Esophagus mucosa (tissue), 1 donor: ENCODE measurements around the gene SMYD3. TPM values are rescaled to one million over a fixed set of nuclear protein-coding genes. Genes with fewer than 3 reads are reported as not detected.
"Not testable (repeated sequence)": the region's sequence is repeated elsewhere in the genome, so short reads cannot be mapped to it uniquely, and the experiment has no call there.

Experiments used
- ATAC-seq: fragments of 200-7000 bp; cut with Tn5 transposase; one replicate; pipeline ENCODE4 v1.9.1; 2020
- total RNA-seq: library from RNA; stranded (reverse); gene quantifications from one replicate; pipeline ENCODE4 v1.2.4, GENCODE V29; 2023
- donor health status: DM: yes; HTN: yes; CAD: no.

SMYD3 gene
- total RNA-seq, 1 donor from 2014 or later: 6.9 TPM

DNA sequence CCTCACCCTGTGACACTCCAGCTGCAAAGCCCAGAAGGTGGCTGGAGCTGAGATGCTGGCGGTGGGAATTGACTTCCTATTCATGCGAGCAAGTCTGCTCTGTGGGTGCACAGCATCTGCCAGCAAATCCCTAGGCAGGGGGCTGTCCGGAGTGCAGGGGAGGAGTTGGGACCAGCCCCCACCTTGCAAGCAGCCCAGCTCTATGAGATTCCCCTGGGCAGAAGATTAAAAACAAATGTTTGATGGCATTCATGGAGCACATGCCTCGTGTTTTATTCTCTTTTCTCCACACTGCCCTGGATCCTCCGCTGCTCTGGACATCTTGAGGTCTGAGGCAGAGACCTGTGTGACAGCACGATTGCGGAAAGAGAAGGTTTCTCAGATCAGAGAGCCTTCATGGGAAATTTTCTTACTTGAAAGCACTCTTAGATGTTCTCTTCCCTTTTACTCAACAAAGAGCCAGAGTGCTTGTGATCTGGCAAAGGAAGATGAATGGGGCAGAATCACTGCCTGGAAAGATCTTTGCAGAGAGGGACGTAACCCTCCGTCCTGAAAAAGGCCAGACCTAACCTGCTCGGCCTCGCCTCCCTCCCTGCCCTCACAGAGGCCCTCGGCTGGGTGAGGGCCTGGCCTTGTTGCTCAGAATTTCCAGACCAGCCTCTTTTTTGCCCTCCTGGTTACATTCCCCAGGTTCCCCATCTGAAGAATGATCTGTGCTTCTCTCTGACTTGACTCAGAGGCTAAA is 755.2 kb downstream of the SMYD3 start:
- ATAC-seq: no peak

- no peak for ATAC-seq
These were observed 756.0 kb downstream of the SMYD3 start for GRCh38 chr1:245751116-245751515.

DNA sequence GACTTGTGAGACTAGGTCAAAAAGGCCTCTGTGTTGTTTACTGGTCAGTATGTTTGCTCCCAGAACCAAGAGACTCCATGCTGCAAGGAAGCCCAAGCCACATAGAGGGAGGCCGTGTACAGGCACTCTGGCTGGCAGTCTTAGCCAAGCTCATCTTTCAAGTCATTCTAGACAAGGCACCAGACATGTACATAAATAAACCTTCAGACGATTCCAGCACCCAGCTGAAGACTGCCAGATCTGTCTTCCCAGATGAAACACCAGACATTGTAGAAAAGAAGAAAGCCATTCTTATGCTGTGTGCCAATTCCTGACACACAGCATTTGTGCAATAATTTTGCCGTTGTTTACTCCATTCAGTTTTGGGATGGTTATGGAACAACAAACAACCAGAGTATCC is 756.8 kb downstream of the SMYD3 start:
- no peak for ATAC-seq

GRCh38 chr1:245749053-245749452 is 758.0 kb downstream of the SMYD3 start:
- ATAC-seq: no peak

- ATAC-seq: no peak
These were observed 758.4 kb downstream of the SMYD3 start for GRCh38 chr1:245748646-245749045.

DNA sequence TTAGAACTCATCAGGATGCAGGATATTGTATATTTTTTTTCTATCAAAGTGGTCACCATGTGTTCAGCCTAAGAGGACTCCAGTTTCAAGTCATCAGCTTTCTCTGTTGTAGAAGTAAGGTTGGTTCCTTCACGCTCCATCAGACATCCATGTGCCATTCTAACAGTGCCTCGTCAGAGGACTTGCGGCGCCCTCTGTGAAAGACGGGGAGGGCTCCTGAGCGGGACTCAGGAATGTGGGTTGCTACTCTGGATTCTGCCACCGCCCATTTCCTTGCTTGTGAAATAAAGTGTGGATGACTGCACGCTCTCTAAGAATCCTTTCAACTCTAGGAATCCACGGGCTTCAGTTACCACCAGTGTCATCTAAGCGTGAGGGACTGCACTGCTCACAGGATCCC is 758.8 kb downstream of the SMYD3 start:
- no peak for ATAC-seq

GRCh38 chr1:245742896-245743295 is 764.2 kb downstream of the SMYD3 start:
- no peak for ATAC-seq

GRCh38 chr1:245740336-245740735 is 766.7 kb downstream of the SMYD3 start:
- not testable (repeated sequence) for ATAC-seq

DNA sequence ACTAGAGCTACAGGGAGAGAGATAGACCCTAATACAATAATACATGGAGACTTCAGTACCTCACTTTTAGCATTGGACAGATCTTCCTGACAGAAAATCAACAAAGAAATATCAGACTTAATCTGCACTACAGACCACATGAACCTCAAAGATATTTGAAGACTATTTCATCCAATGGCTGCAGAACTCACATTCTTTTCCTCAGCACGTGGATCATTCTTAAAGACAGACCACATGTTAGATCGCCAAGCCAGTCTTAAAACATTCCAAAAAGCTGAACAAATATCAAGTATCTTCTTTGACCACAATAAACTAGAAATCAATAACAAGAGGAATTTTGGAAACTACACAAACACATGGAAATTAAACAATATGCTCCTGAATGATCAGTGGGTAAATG is 776.3 kb downstream of the SMYD3 start:
- ATAC-seq: no peak

- not testable (repeated sequence) for ATAC-seq
These were observed 779.0 kb downstream of the SMYD3 start for GRCh38 chr1:245728035-245728434.

GRCh38 chr1:245721488-245721887 is 785.6 kb downstream of the SMYD3 start:
- no peak for ATAC-seq

GRCh38 chr1:245718951-245719350 is 788.1 kb downstream of the SMYD3 start:
- ATAC-seq: no peak

DNA sequence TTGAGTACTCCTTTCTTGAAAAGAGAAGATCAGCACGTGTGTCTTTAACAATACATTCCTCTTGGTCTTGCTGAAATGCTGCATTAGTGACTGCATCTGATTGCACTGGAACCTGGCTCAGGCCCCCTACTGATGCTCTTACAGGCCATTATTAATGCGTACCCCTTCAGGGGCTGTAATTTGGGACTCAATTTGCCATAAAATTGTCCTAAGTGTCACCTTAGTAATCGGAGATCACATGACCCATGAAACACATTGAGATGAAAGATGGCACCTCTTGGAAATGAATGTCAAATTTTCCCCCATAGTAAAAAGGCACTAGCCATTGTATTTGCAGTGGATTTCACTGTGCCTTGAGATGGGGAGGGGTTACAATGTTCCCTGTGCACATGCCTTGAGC is 789.0 kb downstream of the SMYD3 start:
- no peak for ATAC-seq

DNA sequence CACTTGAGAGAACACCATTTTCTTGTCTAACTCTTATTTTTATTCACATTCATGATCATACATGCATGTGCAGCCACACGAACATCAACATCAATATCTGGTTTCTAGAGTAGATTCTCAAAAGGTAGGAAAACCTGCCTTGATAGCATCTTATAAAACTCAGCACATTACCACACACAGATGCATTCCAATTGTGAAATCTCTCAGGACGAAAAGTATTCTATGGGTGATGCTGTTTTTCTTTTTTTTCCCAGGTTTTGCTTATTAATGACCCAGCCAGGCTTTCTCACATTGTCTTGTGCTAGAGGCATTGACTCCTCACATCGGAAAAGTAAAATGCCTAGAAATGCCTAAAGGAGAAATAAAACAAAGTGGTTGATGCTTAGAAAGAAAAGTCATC is 789.5 kb downstream of the SMYD3 start:
- ATAC-seq: no peak

DNA sequence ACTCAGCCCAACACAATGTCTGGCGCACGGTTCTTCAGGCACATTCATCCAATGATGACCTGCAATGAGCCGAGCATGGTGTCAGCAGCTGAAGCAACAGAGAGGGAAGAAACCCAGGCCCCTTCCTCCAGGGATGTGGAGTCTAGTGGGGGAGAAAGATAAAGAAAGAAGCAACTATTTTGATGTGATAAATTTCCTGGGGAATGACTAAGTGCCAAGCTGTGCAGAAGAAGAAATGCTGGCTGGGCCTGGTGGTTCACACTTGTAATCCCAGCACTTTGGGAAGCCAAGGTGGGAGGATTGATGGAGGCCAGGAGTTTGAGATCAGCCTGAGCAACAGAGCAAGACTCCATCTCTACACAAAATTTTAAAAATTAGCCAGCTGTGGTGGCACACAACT is 790.5 kb downstream of the SMYD3 start:
- no peak for ATAC-seq

GRCh38 chr1:245715970-245716369 is 791.1 kb downstream of the SMYD3 start:
- peak; percentile 55 for ATAC-seq

- no peak for ATAC-seq
These were observed 791.8 kb downstream of the SMYD3 start for GRCh38 chr1:245715291-245715701.

DNA sequence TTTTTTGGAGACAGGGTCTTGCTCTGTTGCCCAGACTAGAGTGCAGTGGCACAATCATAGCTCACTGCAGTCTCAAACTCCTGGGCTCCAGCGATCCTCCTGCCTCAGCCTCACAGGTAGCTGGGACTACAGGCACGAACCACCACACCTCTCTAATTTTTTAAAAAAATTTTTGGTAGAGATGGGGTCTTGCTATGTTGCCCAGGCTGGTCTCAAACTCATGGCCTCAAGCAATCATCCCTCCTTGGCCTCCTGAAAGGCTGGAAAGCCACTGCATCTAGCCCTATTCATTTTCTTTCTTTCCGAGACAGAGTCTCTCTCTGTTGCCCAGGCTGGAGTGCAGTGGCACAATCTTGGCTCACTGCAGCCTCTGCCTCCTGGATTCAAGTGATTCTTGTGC is 793.1 kb downstream of the SMYD3 start:
- ATAC-seq: not testable (repeated sequence)

- peak; percentile 52 for ATAC-seq
These were observed 795.8 kb downstream of the SMYD3 start for GRCh38 chr1:245710961-245711903.

DNA sequence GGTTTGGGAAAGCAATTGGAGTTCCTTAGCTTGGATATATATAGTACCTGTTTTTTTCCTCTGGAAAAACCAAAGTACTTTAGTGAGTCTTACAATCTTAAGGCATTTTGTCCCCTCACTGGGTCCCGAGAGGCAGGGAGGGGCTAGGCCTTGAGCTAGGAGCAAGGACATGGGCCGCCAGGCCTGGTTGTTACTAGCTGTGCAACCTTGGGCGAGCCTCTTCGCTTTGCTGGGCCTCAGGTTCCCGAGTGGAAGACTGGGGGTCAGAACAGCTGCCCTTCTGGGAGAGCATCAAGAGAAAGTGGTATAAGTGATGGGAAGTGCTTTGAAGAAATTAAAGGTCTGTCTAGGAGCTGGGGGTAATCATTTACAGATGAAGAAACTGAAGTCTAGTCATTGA is 799.1 kb downstream of the SMYD3 start:
- ATAC-seq: no peak

GRCh38 chr1:245704765-245705164 is 802.3 kb downstream of the SMYD3 start:
- ATAC-seq: no peak

DNA sequence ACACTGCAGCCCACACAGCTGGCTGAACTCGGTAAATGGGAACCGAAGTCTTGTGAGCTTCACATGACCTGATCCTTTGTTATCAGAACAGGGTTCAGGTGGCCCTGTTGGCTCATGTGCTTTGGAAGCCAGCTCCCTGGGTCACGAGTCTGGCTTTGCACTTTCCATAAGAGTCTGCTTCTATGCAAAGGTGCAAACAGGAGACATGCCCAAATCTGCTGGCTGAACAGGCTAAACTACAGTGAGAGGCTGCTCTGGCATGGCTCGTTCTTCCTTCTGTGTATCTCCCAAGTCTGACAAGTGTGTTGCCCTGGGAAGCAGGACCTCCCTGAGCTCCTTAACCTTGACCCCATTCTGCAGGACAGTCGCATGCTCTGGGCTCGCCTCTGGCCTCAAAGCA is 802.7 kb downstream of the SMYD3 start:
- peak; percentile 51 for ATAC-seq

GRCh38 chr1:245702346-245702745 is 804.7 kb downstream of the SMYD3 start:
- no peak for ATAC-seq

DNA sequence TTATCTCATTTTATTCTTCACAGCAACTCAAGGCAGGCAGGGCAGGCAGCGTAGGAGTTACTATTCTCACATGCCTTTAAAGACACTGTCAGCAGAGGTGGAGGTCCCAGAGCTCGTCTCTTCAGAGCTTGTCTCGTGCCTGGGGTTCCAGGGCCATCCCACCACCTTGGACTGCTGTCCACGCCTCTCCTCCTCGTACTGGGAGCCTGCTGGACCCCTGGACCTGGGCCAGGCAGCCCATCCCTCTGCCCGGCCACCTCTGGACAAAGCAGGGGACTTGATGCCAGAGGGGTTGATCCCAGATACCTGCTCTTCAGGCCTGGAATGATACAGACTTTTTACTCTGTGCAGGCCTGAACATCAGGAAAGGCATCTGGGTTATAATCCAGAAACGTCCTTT is 805.4 kb downstream of the SMYD3 start:
- no peak for ATAC-seq
